K562 (cell line): Measurements from ENCODE around the gene SNX25. TPM values are rescaled to one million over a fixed set of nuclear protein-coding genes. Genes with fewer than 3 reads are reported as not detected.
A peak's percentile ranks its signal among the peaks of the same experiment; 100 is the strongest.

ENCODE experiments used
- FOXM1 ChIP-seq, 2 experiments: fragments of 450-650 bp in 1 of 2; sonication (generic) in 1 of 2; formaldehyde crosslinking in 1 of 2; IDR thresholded peaks; 2 replicates each; pipeline versions ENCODE4 v1.6.1 to v1.9.0; 2017 to 2022; ENCODE audit warnings: low read depth in 2 of 2, mild to moderate bottlenecking in 2 of 2, missing genetic modification reagents in 1 of 2, moderate library complexity in 1 of 2
- KDM1A ChIP-seq, 2 experiments: fragments of 450-650 bp; IDR thresholded peaks; 2 replicates each; pipeline ENCODE4 v1.6.1; 2016; ENCODE audit warnings: mild to moderate bottlenecking in 2 of 2
- RBM25 ChIP-seq: fragments of 200-400 bp; formaldehyde crosslinking; IDR thresholded peaks from 2 replicates; pipeline ENCODE4 v1.6.1; 2018; ENCODE audit warnings: low read length, low read depth, moderate library complexity; ENCODE audit not compliant: severe bottlenecking
- SAP30 ChIP-seq: fragments of 200-600 bp; sonication (generic); IDR thresholded peaks from 2 replicates; pipeline ENCODE4 v1.6.1; 2012; ENCODE audit warnings: borderline replicate concordance, low read depth, mild to moderate bottlenecking, moderate library complexity, low read length, control low read depth, inconsistent platforms; ENCODE audit not compliant: insufficient read depth, poor library complexity, severe bottlenecking
- SMARCE1 ChIP-seq: fragments of 450-650 bp; IDR thresholded peaks from 2 replicates; pipeline ENCODE4 v1.7.1; 2016; ENCODE audit warnings: mild to moderate bottlenecking
- TOE1 ChIP-seq, 2 experiments: fragments of 450-650 bp in 1 of 2; sonication (generic) in 1 of 2; formaldehyde crosslinking in 1 of 2; IDR thresholded peaks; 2 replicates each; pipeline versions ENCODE4 v1.7.1 to v1.8.0; 2016 to 2022; ENCODE audit warnings: borderline replicate concordance in 2 of 2, mild to moderate bottlenecking in 2 of 2, antibody characterized with exemption in 1 of 2, inconsistent platforms in 1 of 2, low read depth in 1 of 2, missing genetic modification reagents in 1 of 2, moderate library complexity in 1 of 2
- TRIM24 ChIP-seq, 2 experiments: fragments of 450-650 bp; IDR thresholded peaks; 2 replicates each; pipeline ENCODE4 v1.6.1; 2016
- ZNF583 ChIP-seq: fragments of 250-450 bp; sonication (Bioruptor Pico); IDR thresholded peaks from 2 replicates; pipeline ENCODE4 v1.4.0; 2020
- polyA plus RNA-seq, 8 experiments: library from polyadenylated mRNA; depleted of rRNA in 4 of 8; stranded (reverse) in 5 of 8; unstranded in 3 of 8; fragments of >200 nt; fragmentation: Nextera tagmentation in 2 of 8; fragmentation: Illumina TruSeq in 1 of 8; extraction: Ambion mirVana in 2 of 8; extraction: Trizol in 1 of 8; gene quantifications; 2 replicates each; pipeline versions ENCODE4 v1.2.1 to v1.2.3, GENCODE V29; 2011 to 2014; ENCODE audit warnings: inconsistent platforms in 1 of 8, missing spikeins in 1 of 8
- total RNA-seq, 7 experiments: library from RNA; depleted of rRNA in 6 of 7; stranded (reverse); fragments of >200 nt in 6 of 7; fragmentation: Illumina TruSeq in 2 of 7; extraction: Trizol in 2 of 7; gene quantifications; 2 replicates each; pipeline versions ENCODE4 v1.2.1 to v1.2.3, GENCODE V29; 2011 to 2021; ENCODE audit warnings: low replicate concordance in 1 of 7
- TF ChIP-seq, protein P1 (sequence below): fragments of 250-450 bp; sonication (Bioruptor Pico); IDR thresholded peaks from 2 replicates; pipeline ENCODE4 v1.8.0; 2022; ENCODE audit warnings: moderate library complexity, mild to moderate bottlenecking, inconsistent platforms

The SNX25 gene
- total and polyA plus RNA-seq, 9 of the 15 experiments (the other 6 are each of a cell fraction or from before 2014, with no cell fraction given): 2.5 to 23.4 (median 13.3) TPM

DNA sequence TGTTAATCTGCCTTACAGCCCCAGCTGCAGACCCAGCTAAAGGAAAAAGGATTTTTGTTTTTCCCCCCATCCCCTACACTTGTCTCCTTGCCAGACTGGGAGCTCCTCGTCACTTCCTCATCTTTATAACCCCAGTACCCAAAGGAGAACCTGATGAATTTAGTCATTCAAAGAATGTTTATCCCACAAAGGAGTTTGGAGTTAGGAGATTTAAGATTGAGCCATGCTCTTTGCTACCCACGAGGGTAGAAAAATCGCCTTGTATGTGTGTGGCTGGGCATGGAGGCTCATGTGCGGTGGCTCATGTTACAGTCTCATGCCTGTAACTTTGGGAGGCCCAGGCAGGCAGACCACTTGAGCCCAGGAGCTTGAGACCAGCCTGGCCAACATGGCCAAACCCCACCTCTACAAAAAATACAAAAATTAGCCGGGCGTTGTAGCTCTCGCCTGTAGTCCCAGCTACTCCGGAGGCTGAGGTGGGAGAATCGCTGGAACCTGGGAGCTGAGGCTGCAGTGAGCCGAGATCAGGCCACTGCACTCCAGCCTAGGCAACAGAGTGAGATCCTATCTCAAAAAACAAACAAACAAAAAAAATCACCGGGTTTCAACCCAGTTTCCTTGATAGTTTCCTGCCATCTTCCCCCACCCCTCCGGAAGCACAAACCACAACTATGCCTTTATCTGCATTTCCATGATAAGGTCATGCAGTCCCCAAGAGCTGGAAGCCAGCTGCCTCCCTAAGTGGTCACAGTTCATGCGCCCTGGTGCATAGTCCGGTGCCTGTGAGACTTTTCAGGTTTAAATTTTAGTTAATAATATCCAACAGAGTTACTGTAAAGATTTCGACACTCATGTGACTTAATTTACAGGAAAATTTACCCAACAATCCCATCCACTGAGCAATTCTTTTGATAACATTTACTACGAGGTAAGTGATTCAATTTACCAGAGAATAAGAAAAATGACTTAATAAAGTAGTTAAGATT lies 7.1 kb upstream of the SNX25 start (continued):
- TF ChIP-seq TRIM24 (IDR thresholded peaks at IDR 0.05) (peak in 1 of 2 experiments; percentile 43; a peak in 2 of 4 replicates), TOE1 (IDR thresholded peaks at IDR 0.05; ENCODE audit: borderline replicate concordance) (no peak), TOE1 (CRISPR knock-in tag; IDR thresholded peaks at IDR 0.05; ENCODE audit: borderline replicate concordance, low read depth) (no peak), RBM25 (no peak), ZNF583 (CRISPR knock-in tag) (no peak), SMARCE1 (peak; percentile 64), FOXM1 (IDR thresholded peaks at IDR 0.05; ENCODE audit: low read depth) (peak; percentile 47; the same call in 1 of the 2 replicates), FOXM1 (CRISPR knock-in tag; IDR thresholded peaks at IDR 0.05; ENCODE audit: low read depth) (no peak), KDM1A (IDR thresholded peaks at IDR 0.05) (peak; percentile 95), SAP30 (no peak)
- TF ChIP-seq, protein P1, sequence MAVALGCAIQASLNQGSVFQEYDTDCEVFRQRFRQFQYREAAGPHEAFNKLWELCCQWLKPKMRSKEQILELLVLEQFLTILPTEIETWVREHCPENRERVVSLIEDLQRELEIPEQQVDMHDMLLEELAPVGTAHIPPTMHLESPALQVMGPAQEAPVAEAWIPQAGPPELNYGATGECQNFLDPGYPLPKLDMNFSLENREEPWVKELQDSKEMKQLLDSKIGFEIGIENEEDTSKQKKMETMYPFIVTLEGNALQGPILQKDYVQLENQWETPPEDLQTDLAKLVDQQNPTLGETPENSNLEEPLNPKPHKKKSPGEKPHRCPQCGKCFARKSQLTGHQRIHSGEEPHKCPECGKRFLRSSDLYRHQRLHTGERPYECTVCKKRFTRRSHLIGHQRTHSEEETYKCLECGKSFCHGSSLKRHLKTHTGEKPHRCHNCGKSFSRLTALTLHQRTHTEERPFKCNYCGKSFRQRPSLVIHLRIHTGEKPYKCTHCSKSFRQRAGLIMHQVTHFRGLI (CRISPR knock-in tag): no peak
